Activated CD8-positive, alpha-beta memory T cell treated with anti-CD3 and anti-CD28 coated beads, Interleukin-2, amount 50 U/mL, for 1 hour (primary cell): Measurements from ENCODE around the gene CAPN6.

Experiments used
- DNase-seq: peaks from one replicate; pipeline ENCODE4 v3.0.0-alpha.2; 2020; ENCODE audit errors: extremely low read depth

Gene CAPN6

DNA sequence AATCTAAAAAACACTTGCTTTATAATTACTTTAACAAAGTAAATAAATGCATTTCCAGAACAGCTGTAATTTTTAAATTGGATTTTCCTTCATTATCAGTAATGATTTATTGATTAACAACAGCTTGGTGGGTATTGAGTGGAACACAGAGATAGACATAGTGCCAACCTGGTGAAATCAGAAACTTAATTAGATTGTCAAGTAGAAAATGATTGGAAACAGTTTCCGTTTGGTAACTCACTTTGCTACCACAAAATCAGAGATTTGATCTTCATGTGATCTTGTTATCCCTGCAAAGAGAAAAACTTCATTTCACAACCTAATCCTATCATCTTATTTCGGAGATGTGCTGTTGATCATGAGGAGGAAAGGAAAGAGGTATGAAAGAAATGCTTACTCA, 70.8 kb downstream of the CAPN6 start:
- DNase-seq = no peak
